ENCODE results near the gene PAX8.

The PAX8 gene

GRCh38 chr2:113224647-113225236 is 54.0 kb downstream of the PAX8 start:
- in situ Hi-C loops (cut with MboI; ENCODE audit: low sequenced_read_pairs), result no loop called here

- in situ Hi-C loops (cut with MboI; ENCODE audit: low sequenced_read_pairs), result no loop called here
Observed at GRCh38 chr2:113223813-113224212, 54.9 kb downstream of the PAX8 start.

- in situ Hi-C loops (cut with MboI; ENCODE audit: low sequenced_read_pairs), result no loop called here
Observed at GRCh38 chr2:113221846-113222245, 56.9 kb downstream of the PAX8 start.

GRCh38 chr2:113220970-113221708 is 57.6 kb downstream of the PAX8 start:
- in situ Hi-C loops (cut with MboI; ENCODE audit: low sequenced_read_pairs), result no loop called here

GRCh38 chr2:113219889-113220641 is 58.7 kb downstream of the PAX8 start:
- in situ Hi-C loops (cut with MboI; ENCODE audit: low sequenced_read_pairs), result no loop called here

- in situ Hi-C loops (cut with MboI; ENCODE audit: low sequenced_read_pairs), result no loop called here
Observed at GRCh38 chr2:113219525-113219888, 59.2 kb downstream of the PAX8 start.

GRCh38 chr2:113219092-113219441 is 59.7 kb downstream of the PAX8 start:
- in situ Hi-C loops (cut with MboI; ENCODE audit: low sequenced_read_pairs), result no loop called here

- in situ Hi-C loops (cut with MboI; ENCODE audit: low sequenced_read_pairs), result no loop called here
Observed at GRCh38 chr2:113218283-113219091, 60.2 kb downstream of the PAX8 start.

GRCh38 chr2:113217455-113218282 is 61.1 kb downstream of the PAX8 start:
- in situ Hi-C loops (cut with MboI; ENCODE audit: low sequenced_read_pairs), result no loop called here

GRCh38 chr2:113216891-113217454 is 61.7 kb downstream of the PAX8 start:
- in situ Hi-C loops (cut with MboI; ENCODE audit: low sequenced_read_pairs), result no loop called here

GRCh38 chr2:113216321-113216720 is 62.4 kb downstream of the PAX8 start:
- in situ Hi-C loops (cut with MboI; ENCODE audit: low sequenced_read_pairs), result no loop called here

- in situ Hi-C loops (cut with MboI; ENCODE audit: low sequenced_read_pairs), result no loop called here
Observed at GRCh38 chr2:113215056-113215455, 63.7 kb downstream of the PAX8 start.

- in situ Hi-C loops (cut with MboI; ENCODE audit: low sequenced_read_pairs), result no loop called here
Observed at GRCh38 chr2:113214141-113214540, 64.6 kb downstream of the PAX8 start.

GRCh38 chr2:113213061-113213930 is 65.4 kb downstream of the PAX8 start:
- in situ Hi-C loops (cut with MboI; ENCODE audit: low sequenced_read_pairs), result no loop called here

GRCh38 chr2:113212245-113213060 is 66.3 kb downstream of the PAX8 start:
- in situ Hi-C loops (cut with MboI; ENCODE audit: low sequenced_read_pairs), result no loop called here

GRCh38 chr2:113211226-113212105 is 67.3 kb downstream of the PAX8 start:
- in situ Hi-C loops (cut with MboI; ENCODE audit: low sequenced_read_pairs), result no loop called here

GRCh38 chr2:113209646-113210171 is 69.0 kb downstream of the PAX8 start:
- in situ Hi-C loops (cut with MboI; ENCODE audit: low sequenced_read_pairs), result no loop called here

All from HL-60/S4 treated with retinoic acid at 250 ng/mL for 4 days and 3 days (cell line).